HG02981 (cell line): ENCODE data around the gene PHF24.
A peak's percentile ranks its signal among the peaks of the same experiment; 100 is the strongest.

ENCODE experiments used
- ATAC-seq: cut with Tn5 transposase; IDR thresholded peaks from one replicate; pipeline ENCODE4 v1.9.1; 2021; ENCODE audit warnings: mild to moderate bottlenecking, moderate library complexity; ENCODE audit not compliant: unreplicated experiment

Gene PHF24

DNA sequence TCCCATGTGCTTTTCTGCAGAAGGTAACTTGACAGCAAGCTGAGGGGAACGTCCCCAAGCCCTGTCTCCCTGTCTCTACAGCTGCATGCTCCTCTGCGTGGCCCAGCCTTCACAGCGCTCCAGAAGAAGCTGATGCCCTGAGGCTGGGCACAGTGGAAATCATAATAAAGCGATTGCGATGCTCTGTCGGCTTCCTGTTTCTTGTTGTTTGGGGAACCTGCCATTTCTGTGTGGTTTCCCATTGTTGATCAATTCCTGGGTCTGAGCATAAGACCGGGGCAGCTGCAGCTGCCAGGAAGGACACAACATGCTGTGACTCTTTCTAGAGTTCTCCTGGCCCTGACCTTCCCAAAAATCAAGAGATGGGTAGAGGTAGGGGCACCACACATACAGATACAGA lies 24.3 kb downstream of the PHF24 start:
- ATAC-seq = no peak

DNA sequence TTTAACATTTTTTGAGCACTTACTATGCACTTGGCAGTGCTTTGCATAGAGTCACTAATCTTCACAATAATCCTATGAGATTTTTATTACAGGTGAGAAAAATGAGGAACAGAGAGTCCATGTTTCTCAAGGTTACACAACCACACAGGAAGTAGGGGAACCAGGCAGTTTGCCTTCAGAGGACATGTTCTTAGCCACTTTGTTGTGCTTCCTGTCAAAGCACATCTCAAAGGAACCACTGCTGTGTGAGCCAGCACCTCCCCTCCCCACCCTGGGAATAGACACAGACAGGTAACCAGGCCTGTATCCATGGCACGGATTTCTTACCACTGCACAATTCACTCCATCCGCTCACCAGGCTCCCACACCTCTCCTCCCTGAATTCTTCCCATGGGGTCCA lies 25.1 kb downstream of the PHF24 start:
- peak; percentile 61 for ATAC-seq

DNA sequence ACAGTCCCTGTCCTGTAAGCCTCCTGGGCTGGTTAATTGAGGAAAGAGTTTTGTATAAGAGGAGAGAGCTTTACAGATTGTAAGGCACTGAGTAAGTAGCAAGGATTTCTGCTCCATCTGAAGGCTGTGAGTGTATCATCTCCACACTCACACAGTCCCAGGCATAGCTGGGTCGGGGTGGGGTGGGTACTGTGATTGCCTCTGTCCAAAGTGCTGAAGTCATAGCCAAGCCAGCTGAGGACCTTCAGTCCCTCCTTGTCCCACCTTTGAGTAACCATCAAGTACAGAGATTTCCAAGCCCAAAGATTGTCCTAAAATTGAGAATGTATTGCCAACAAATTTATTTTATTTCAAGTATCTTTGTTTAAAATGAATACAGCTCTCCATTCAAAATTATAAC lies 26.0 kb downstream of the PHF24 start:
- no peak for ATAC-seq

DNA sequence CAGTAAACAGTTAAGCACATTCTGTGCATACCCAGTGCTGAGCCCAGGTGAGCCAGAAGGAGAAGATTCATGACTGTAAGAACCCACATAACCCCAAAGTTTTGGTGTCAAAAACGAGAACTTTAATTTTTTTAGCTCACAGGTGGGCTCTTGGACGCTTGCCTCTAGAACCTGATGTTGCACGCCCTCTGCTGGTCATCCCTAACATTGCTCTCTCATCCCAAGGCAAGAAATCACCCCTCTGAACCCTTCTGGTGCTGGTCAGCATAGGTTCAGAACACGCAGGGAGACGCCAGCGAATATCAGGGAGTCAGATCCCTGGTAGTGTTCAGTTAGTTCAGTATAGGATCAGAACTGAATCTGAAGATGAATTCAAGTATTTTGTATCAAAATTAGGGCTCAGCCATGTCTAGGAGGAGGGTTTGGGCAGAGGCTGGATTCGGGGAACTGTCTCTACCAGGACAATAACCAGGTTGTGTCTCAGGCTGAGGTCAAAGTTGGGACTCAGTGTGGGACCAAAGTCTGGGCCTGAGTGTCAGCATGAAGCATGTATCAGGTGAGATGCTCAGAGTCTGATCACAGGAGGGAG lies 27.3 kb downstream of the PHF24 start:
- no peak for ATAC-seq

DNA sequence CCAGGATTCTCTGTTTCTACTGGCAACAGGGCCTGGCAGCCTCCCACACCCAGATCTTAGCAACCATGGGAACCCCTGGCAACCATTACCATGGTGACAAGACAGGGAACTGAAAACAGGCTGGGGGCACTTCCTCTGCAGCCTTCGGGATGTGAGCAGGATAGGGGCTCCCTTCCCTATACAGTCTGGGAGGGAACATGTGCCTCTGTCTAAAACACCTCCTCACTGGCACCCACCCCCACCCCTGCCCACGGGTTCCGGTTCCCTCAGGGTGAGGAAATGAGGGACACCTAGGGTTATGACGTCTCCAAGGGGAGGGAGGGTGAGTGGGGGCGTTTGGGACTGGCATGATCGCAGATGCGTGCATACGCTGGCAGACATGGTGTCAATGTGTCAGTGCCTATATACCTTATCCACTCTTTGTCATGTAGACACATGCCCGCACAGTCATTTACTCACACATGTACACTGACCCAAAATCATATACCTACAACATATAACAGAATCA lies 28.5 kb downstream of the PHF24 start:
- ATAC-seq = no peak

DNA sequence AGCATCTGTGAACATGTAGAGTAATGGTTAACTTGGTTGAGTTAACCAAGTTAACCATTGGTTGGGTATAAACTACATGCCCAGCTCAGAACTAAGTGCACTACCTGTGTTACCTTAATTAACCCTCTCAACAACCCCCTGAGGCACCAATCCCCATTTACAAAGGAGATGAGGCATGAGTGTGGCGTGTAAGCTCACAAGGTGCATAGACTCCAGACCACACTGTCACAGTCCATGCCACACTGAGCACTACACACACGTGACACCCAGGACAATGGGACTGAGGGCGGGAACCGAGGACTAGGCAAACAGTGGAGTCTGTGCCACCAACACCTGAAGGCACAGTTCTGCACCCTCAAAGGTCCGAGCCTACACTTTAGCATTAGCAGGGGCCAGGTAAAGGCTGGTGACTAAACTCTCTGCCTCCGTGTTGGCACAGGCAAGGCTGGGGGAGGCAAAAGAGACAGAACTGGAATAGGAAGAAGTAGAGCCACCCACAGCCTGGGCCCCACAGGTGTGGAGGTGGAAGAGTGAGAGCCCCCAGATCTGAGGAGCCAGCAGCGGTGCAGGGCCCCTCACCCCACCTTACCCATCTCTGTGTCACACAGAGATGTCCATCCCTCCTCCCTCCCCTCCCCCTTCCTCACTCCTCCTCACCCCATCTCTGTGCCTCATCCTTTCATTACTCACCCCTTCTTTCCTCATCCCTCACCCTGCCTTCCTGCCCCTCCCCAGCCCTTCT lies 29.2 kb downstream of the PHF24 start:
- ATAC-seq = no peak

DNA sequence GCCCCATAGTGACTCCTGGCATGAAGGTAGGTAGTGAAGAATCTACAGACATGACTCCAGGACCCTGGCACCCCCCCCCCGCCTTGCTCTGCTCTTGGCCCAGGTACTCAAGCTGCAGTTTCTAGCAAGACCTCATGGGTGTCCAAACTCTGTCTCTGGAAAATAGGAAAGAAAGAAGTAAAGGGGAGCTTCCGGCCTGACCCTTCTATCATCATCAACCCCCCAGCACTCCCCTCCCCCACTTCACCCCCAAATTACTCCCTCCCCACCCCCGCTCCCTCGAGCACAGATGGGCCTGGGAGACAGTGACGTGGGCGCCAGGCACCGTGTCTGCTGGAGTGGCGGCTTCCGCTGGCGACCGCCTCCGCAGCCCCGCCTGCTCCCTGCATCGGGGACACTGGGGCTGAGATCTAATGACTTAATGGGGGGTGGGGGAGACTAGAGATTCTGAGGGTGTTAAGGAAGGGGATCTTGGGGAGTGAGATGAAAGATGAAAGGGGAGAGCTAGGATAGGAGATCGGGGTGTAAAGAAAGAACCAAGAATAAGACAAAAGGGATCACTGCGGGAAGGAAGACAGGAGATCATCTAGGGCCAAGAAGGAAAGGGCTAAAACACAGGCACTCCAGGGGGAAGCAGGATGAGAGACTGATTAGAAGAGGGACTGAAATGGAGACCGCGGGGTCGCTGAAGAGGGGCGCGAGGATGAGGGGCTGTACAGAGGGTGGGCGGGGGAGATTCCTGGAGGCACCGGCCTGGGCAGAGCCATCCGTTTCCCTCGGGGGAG lies 30.3 kb downstream of the PHF24 start:
- no peak for ATAC-seq

DNA sequence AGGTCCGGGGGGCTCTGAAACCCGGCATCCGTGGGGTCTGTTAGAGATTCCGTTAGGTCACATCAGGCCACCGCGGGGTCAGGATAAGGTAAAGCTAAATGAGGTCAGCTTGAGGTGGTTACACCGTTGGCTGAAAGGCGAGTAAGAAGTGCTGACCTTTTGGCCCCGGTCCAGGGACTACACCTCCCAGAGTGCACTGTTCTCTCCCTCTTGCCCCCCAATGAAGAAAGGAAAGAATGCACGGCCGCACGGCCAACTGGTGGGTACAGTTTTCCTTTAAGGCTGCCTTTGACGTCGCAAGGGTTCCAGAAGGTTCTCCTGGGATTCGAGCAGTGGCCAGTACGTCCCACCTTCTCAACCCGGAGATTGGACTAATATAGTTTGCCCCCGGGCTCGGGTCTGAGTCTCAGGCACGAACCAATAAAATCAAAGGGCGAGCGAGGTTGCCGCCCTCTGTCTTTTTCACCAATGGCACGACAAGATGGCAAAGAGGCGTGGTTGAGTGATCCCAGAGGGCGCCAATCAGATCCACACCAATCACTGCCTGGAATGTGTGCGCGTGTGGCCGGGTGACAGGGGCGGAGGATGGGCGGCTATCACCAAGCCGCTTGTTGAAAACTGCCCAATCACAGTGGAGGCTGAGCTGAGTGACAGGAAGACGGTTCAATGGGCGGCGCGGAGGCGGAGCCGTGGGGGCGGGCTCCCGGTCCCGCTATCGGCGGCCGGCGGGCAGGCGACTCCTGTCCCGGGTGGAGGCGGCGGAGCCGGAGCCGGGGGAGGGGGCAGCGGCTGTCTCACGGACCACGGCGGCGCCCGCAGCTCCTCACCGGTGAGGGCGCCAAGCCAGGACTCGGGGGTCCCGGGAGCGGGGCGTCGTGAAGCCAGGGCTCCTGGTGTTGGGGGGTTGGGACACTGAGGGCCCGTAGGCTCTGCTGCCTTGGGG lies 31.2 kb downstream of the PHF24 start, which contains the start of gene DNAJB5:
TSS of gene DNAJB5 (plus strand) at position 743 of the 943 bp plus-strand sequence. CDS start 886 bp downstream, outside the sequence.
- ATAC-seq = peak; percentile 83

DNA sequence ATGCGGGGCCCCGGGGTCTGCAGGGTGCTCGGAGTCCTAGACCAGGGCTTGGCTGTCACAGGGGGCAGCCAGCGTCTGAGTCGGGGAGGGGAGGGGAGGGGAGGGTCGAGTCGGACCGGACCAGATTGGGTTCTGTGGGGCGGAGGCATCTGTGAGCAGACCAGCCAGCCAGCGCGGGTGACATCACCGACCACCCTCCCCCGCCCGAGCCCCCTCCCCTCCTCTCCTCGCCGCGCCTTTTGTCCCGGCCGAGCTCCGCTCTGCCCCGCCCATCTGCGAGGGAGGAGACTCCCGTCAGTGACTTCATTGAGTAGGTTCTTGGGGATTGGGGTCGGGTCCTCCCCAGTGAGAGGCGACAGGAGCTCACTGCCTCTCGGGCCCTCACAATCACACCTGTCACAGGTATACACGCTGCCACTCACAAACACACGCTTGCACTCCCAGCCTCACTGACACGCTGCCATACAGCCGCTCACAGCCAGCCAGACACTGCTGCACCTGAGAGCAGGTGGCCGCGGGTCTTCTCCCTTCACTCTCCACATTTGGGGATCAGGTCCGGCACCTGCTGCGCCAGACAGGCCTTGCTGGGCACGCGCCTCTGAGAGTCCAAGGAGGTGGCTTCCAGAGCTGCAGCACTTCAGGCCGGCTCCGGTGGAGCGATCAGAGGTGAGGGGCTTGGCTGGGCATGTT lies 32.0 kb downstream of the PHF24 start:
- no peak for ATAC-seq

DNA sequence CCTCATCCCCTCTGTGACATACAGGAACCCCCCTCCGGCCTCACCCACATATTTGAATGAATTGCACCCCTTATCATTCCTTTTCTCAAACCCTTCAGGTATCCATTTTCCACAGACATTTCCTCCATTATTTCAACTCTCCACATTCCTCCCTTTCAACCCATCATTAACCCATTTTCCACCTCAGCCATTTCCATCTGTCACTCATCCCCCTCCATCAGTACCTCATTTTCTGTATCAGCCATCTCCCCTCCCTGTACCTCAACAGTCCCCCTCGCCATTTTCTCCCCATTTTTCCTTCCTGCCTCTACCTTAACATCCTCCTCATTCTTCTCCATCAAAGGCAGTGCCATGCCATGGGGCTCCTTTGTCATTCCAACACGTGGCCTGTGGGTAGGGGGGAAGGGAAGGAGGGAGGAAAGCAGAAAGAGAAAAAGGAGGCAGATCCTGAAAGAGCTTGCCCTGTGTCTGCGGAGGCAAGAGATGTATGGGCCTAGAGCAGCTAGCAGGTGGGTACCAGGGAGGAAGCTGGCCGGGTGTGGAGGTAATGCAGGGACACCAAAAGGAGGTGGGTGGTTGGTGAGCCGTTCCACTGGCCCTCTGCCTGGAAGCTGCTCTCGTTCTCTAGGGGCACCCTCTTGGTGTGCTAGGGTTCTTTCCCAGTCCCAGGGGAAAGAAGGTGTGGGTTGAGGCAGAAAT lies 33.0 kb downstream of the PHF24 start:
- ATAC-seq = no peak

DNA sequence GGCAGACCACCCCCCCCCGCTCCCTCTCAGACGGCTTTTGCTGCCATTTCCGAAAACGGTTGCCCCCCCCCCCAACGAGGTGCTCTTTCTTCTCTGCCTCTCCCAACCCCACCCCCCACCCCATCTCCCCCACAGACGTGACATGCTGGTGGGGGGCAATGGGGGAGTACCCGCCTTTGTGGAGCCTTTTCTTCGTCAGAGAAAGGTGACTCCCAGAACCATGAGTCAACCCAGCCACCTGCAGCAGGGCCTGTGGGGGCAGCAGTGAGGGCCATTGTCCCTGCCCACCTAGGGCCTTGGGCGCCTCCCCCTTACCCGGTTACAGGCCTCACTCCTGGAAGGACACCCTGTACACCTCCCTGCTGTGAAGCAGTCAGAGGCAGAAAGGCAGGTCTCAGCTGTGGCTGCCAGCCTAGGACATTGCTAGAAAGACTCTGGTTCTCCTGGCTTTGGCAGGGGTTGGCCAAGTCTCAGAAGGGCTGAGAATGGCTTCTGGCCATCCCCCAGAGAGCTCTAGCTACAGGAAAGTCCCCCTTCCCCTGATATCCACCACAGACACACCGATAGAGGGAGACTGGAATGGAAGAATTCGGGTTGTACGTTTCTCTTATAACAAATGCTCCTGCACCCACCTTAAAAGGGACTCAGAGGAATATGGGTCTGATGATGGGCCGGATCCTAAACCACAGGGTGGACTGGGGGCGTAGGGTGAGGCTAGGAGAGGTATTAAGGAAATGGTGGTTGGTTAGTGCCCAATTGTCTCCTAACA lies 33.7 kb downstream of the PHF24 start:
- no peak for ATAC-seq

DNA sequence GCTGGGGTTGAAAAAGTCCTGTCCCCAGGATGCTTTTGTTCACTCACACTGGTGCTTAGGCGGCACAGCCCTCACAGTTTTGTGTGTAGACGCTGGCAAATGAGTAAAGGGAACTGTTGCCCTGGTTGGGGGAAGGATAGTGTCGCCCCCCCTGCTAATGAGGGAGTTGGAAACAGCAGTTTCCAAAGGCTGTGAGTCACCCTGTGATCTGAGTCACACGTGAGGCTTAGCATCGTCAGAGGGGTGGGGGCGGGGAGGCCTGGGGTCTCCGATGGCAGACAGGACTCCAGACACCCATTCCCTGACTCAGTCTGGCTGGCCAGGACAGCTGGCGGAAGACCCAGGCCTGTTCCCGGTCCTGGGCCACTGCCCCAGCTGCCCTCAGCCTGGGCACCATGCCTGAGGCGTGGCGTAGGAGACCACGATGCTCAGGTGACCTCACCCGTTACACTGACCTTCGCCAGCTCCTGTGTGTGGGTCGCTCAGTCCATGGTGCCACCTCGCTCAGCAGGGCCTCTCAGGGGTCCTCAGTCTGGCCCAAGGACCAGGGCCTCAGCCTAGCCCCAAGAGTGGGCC lies 34.4 kb downstream of the PHF24 start:
- no peak for ATAC-seq

DNA sequence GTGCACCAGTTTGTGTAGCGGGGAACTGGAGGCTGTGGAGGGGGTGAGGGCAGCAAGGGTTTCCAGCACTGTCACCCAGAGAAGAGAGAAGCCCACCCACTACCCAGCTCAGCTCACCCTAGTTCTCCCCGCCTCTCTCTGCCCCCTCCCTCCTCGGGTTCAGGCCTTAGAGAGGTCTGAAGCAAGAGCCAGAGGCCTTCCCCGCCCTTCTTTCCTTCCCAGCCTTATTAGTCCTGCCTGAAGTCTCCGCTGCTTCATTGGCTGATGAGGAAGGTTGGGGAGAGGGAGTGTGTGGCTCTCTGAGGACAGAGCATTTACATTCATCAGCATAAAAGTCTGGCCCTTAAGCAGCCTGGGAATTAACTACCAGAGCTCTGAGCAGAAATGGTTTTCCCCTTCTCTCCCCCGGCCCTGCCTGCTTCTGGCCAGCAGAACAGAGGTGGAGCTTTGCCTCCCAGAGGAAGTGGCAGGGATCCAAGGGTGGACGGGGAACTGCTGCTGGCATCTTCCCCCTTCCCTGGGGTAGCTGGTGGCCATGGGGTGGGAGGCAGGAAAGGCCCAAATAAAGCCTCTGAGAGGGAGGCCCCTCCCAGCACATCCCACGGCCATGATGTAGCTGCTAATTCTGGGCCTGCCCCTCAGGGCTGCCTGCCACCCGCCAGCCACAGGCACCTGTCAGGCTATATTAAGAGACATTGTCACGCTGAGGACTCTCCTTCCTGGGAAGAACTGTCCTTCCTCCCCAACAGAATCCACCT lies 35.6 kb downstream of the PHF24 start:
- no peak for ATAC-seq

DNA sequence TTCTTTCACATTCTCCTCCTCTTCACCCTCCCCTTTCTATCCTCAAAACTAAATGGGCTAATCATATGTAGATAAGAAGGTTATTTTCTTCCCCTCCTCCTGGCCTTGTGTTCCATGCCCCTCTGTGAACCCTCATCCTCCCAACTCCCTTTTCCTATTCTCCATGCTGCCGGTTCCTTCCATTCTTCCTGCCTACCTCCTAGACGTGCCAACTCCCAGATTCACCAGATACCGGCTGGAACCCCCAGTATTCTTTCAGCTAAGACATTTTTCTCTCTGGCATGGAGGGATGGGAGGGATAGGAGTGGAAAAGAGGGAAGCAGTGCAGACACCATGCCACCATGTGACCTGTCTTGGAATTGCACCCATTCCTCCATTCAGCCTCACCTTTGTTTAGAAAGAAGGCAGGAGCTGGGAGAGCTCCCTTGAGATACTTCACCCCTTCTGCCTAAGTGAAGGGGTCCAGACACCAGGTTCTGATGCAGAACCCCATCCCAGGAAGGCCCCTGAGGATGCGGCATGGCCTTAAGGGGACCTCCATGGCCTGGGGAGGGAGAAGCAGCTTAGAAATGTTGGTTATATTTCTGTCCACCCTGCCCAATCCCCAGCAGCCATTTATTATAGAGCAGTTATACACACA lies 36.3 kb downstream of the PHF24 start:
- ATAC-seq = no peak

DNA sequence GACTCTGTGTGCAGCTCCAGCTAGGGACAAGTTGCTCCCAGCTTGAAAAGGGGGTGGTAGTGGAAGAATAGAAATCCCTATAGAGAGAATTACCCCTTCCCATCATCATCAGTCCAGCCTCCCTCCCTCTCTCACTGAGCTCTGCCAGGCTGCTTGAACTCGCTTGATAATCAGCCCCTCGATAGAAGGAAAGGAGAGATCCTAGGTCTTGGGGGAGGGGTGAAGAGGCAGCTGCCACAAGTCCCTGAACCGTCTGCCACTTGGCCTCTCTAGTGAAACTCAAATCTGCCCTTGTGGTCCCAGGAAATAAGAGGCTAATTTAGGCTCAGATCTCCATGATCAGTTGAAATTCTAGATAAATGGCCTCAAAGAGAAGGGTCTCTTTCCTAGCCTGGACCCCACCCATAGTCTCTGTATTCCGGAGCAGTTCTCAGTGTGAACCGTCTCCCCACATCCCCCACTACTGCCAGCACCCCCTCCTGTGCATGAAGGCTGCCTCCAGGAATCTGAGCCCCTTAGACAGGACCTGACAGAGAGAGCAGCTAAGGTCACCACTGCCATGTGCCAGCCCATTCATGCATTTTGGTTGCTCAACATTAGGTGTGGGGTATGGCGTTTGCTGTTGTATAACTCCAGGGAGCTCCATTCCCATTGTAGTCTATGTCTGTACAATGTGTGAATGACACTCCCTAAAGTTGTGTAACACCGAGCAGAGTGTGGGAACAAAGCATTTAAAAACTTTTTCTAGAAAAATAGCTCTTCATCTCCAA lies 37.0 kb downstream of the PHF24 start:
- ATAC-seq = no peak

DNA sequence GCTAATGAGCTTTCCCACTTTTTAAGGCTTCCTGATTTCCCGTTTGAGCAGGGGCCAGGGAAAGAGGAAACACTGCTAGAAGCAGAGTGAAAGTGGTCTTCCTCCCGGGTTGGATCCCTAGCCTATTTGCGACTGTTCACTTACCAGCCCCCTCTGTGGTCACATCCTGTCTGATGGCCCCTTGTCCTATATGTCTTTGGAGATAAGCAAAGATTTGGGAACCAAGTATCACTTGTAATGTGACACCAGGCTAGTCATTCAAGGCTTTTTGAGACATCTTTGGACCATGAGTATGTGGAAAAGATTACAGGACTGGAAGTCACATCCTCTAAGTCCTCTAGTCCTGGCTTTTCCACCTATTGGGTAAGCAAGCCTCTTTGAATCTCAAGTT lies 37.6 kb downstream of the PHF24 start:
- no peak for ATAC-seq
